ENCODE measurements around the gene TANGO2.
"Not testable (repeated sequence)": the region's sequence is repeated elsewhere in the genome, so short reads cannot be mapped to it uniquely, and the experiment has no call there.

The TANGO2 gene

GRCh38 chr22:20062766-20063083 lies 41.8 kb downstream of the TANGO2 start:
- DNase-seq (ENCODE audit: low spot score) = no peak

GRCh38 chr22:20063271-20064139 lies 42.6 kb downstream of the TANGO2 start:
- no peak for DNase-seq (ENCODE audit: low spot score)

DNA sequence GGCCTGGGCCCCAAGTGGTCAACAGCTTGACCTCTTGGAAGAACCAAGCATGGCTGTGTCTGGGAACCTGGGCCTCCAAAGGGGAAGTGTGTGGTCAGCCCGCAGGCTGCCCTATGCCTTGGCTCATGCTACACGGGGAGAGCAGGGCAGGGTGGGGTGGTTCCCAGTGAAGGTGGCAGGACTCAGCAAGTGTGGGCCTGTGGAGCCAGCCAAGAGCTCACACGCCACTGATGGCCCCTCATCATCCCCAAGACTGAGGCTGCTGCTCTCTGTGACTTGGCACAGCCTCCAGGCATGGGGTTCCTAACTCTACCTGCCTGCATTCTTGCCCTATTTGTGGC lies 43.2 kb downstream of the TANGO2 start:
- no peak for DNase-seq (ENCODE audit: low spot score)

DNA sequence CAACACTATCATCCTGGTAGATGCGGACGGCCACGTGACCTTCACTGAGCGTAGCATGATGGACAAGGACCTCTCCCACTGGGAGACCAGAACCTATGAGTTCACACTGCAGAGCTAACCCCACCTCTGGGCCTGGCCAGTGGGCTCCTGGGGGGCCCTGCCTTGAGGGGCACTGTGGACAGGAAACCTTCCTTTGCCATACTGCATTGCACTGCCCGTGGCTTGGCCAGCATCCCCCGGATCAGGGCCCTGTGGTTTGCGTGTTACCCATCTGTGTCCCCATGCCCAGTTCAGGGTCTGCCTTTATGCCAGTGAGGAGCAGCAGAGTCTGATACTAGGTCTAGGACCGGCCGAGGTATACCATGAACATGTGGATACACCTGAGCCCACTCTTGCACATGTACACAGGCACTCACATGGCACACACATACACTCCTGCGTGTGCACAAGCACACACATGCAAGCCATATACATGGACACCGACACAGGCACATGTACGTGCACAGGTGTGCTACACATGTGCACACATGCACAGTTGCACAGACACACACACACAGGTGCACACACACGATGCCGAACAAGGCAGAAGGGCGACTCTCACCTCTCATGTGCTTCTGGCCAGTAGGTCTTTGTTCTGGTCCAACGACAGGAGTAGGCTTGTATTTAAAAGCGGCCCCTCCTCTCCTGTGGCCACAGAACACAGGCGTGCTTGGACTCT lies 43.8 kb downstream of the TANGO2 start:
- DNase-seq (ENCODE audit: low spot score) = no peak

GRCh38 chr22:20065896-20066616 lies 45.1 kb downstream of the TANGO2 start:
- DNase-seq (ENCODE audit: low spot score) = no peak

- no peak for DNase-seq (ENCODE audit: low spot score)
Measured at GRCh38 chr22:20066617-20067383, 45.9 kb downstream of the TANGO2 start.

GRCh38 chr22:20067384-20067682 lies 46.4 kb downstream of the TANGO2 start:
- DNase-seq (ENCODE audit: low spot score) = not testable (repeated sequence)

DNA sequence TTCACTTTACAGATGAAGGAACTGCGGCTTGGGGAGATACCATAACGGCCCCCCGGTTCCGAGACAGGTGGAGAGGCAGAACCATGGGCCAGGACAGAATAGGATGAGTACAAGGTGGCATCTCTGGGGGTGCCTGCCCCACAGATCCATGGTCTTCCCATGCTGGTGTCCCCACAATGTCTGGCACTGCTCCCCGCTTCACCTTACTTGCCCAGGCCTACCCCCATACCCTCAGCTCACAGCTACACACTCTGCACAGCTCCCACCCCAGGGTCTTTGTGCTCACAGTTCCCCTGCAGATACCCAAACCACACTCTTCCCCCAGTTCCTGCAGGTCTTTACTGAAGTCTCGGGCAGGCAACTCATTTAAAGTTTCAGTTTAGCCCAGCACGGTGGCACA lies 47.7 kb downstream of the TANGO2 start:
- DNase-seq (ENCODE audit: low spot score) = no peak

- DNase-seq (ENCODE audit: low spot score) = no peak
Measured at GRCh38 chr22:20069331-20070042, 48.6 kb downstream of the TANGO2 start.

GRCh38 chr22:20071524-20071972 lies 50.6 kb downstream of the TANGO2 start:
- no peak for DNase-seq (ENCODE audit: low spot score)

DNA sequence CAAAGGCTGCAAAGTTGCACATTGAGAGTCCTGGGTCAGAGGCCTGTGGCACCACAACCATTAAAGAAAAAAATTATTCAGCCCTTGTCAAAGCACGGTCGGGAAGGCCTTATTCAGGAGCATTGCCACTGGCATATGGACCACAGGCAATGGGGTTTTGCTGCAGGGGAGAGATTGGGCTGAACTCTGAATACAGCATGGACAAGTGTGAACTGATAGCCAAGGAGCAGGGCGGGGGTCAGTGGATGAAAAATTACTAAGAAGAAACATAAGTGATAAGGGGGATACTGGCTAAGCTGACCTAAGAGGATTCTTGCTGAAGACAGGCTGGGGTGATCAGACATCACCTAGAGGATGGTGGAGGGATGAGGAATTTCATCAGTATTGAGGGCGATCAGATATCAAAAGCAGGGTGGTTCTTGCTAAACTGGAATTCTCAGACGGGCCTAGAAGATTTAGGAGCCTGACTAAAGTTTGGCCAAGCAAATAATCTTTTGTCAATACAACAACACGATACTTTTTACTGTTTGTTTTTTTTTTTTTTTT lies 55.8 kb downstream of the TANGO2 start:
- DNase-seq (ENCODE audit: low spot score) = no peak

DNA sequence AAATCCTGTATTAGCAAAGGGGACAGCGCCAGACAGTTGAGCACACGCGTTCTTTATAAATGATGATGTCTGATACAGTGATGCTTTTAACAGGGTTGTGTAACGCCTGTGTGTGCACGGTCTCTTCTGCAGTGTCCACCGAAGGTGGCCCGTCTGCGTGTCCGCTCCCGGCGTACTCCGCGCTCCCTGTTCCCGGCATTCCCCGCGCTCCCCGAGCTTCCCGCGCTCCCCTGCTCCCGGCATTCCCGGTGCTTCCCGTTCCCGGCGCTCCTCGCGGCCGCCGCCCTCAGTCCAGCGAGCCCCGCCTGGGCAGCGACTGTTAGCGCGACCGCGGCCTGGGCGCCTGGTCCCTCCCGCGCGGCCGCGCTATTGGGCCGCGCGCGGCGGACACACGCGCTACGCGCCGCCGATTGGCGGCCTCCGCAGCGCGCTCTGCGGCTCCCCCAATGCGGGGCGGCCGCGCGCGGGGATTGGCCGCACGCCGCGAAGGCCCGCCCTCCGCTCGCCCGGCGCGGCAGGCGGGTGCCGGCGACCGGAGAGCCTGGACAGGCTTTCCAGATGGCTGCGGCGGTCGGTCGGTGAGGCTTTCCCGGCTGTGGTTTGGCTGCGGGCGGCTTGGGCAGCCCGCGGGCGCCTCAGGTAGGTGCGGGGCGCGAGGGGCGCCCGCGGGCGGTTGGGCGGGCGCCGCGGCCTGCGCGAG lies 59.0 kb downstream of the TANGO2 start, which contains the start of gene DGCR8:
Gene DGCR8 (plus strand): TSS at position 497 of the 700 bp plus-strand sequence. CDS start 5,723 bp downstream, outside the sequence.
- DNase-seq (ENCODE audit: low spot score) = peak; percentile 94

GRCh38 chr22:20080445-20080775 lies 59.5 kb downstream of the TANGO2 start:
- peak; percentile 32 for DNase-seq (ENCODE audit: low spot score)

- DNase-seq (ENCODE audit: low spot score) = peak; percentile 32
Measured at GRCh38 chr22:20080776-20081654, 60.1 kb downstream of the TANGO2 start.

- DNase-seq (ENCODE audit: low spot score) = no peak
Measured at GRCh38 chr22:20083157-20083890, 62.4 kb downstream of the TANGO2 start.

GRCh38 chr22:20083891-20084546 lies 63.1 kb downstream of the TANGO2 start:
- DNase-seq (ENCODE audit: low spot score) = no peak

DNA sequence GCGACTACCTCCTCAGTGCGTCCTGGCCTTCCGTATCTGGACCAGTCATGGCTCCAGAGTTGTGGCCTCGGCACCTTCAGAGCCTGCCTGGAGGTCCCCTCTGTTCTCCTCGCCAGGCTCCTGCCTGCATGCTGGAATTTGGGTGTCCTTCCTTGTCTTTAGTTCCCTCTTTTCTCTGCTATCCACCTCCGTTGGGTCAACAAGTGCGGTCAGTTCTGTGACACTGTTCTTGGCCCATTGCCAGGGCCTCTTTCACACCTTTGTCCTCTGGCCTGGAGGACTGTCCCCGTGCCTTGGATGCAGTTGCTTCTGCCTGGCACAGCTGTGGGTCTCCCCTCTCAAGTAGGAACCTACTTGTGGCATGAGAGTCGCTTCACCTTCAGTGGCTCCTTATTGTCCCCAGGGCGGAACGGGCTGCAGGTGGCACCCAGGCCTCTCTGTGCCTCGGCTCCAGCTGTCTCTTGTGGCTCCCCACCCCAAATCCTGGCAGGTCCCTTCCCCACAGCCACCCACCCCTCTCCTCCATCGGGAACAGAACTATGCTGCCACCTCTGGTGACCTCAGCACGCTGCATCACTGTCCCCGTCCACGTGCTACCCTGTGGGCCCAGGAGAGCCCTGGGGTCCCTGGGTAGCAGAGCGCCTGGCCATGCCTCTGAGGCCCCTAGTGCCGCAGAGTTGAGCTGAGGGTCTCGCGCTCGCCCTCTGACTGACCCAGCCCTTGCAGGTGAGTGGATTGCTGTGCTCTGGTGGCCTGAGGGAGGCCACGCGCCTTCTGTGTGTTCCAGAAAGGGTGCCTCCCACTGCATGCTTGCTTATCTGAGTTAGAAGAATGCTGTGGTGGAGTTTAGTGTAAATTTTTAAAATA lies 63.9 kb downstream of the TANGO2 start:
- DNase-seq (ENCODE audit: low spot score) = peak; percentile 67

Data from SK-N-DZ (cell line).